SJSA1 (cell line): ENCODE data around the gene ALK. TPM values are rescaled to one million over a fixed set of nuclear protein-coding genes. Genes with fewer than 3 reads are reported as not detected.

Source experiments
- DNase-seq, 2 experiments: peaks; one replicate each; pipeline ENCODE4 v3.0.0-alpha.2; 2015 to 2020; ENCODE audit warnings: low spot score in 2 of 2, low read depth in 1 of 2
- H3K27ac ChIP-seq: fragments of 250-450 bp; sonication (Bioruptor Pico); 2 replicates; pipeline ENCODE4 v1.5.1; 2020; ENCODE audit warnings: mild to moderate bottlenecking, moderate library complexity
- H3K27me3 ChIP-seq: fragments of 250-450 bp; sonication (Bioruptor Pico); replicated peaks from 2 replicates; pipeline ENCODE4 v1.5.1; 2020; ENCODE audit warnings: mild to moderate bottlenecking, moderate library complexity
- H3K36me3 ChIP-seq: fragments of 250-450 bp; sonication (Bioruptor Pico); 2 replicates; pipeline ENCODE4 v1.5.1; 2020; ENCODE audit warnings: mild to moderate bottlenecking
- H3K4me1 ChIP-seq: fragments of 250-450 bp; sonication (Bioruptor Pico); replicated peaks from 2 replicates; pipeline ENCODE4 v1.6.1; 2021; ENCODE audit warnings: mild to moderate bottlenecking
- H3K4me3 ChIP-seq: fragments of 250-450 bp; sonication (Bioruptor Pico); 2 replicates; pipeline ENCODE4 v1.5.1; 2020; ENCODE audit warnings: mild to moderate bottlenecking
- H3K9me3 ChIP-seq: fragments of 250-450 bp; sonication (Bioruptor Pico); replicated peaks from 2 replicates; pipeline ENCODE4 v1.5.1; 2020; ENCODE audit warnings: mild to moderate bottlenecking
- total RNA-seq: library from RNA; depleted of rRNA; stranded (reverse); fragments of >200 nt; shearing (Covaris generic); gene quantifications from 2 replicates; pipeline ENCODE4 v1.2.3, GENCODE V29; 2014

The ALK gene
- total RNA-seq, 1 experiment from 2014 or later, result not detected

GRCh38 chr2:29448096-29448688, 473.2 kb downstream of the ALK start:
- Histone ChIP-seq H3K9me3 (no peaks in the 10 kb centered on the region), H3K4me3 (no peak overlapping the region), H3K27ac (no peak overlapping the region), H3K4me1 (peaks cover 5% of the 10 kb centered on the region; the same call in 1 of the 2 replicates), H3K36me3 (no peaks in the 10 kb centered on the region), H3K27me3 (no peaks in the 10 kb centered on the region)
- no peak for DNase-seq

GRCh38 chr2:29447513-29447912, 473.9 kb downstream of the ALK start:
- DNase-seq, result no peak
- Histone ChIP-seq H3K4me3 (no peak overlapping the region), H3K36me3 (no peaks in the 10 kb centered on the region), H3K27ac (no peak overlapping the region), H3K9me3 (no peaks in the 10 kb centered on the region), H3K27me3 (no peaks in the 10 kb centered on the region), H3K4me1 (peaks cover 5% of the 10 kb centered on the region; the same call in 1 of the 2 replicates)

- Histone ChIP-seq H3K4me3 (no peak overlapping the region), H3K36me3 (no peaks in the 10 kb centered on the region)
- DNase-seq, result no peak
Measured at GRCh38 chr2:29446847-29447246, 474.5 kb downstream of the ALK start.

GRCh38 chr2:29444150-29444549, 477.2 kb downstream of the ALK start:
- Histone ChIP-seq H3K36me3 (no peaks in the 10 kb centered on the region), H3K4me1 (peaks cover 5% of the 10 kb centered on the region; the same call in 1 of the 2 replicates), H3K9me3 (no peaks in the 10 kb centered on the region), H3K4me3 (no peak overlapping the region), H3K27me3 (no peaks in the 10 kb centered on the region), H3K27ac (no peak overlapping the region)
- DNase-seq, result no peak

More at GRCh38 chr2:29446847-29447246, 474.5 kb downstream of the ALK start:
- Histone ChIP-seq H3K9me3 (no peaks in the 10 kb centered on the region), H3K27ac (no peak overlapping the region), H3K4me1 (peaks cover 5% of the 10 kb centered on the region; the same call in 1 of the 2 replicates), H3K27me3 (no peaks in the 10 kb centered on the region)

- H3K36me3 ChIP-seq, result no peaks in the 10 kb centered on the region
- DNase-seq, result no peak
- no peaks in the 10 kb centered on the region for H3K27me3 ChIP-seq
- no peaks in the 10 kb centered on the region for H3K9me3 ChIP-seq
- H3K4me3 ChIP-seq, result no peak overlapping the region
- H3K27ac ChIP-seq, result no peak overlapping the region
- H3K4me1 ChIP-seq, result peaks cover 5% of the 10 kb centered on the region; the same call in 1 of the 2 replicates
Measured at GRCh38 chr2:29443627-29444026, 477.8 kb downstream of the ALK start.

GRCh38 chr2:29443151-29443550, 478.2 kb downstream of the ALK start:
- DNase-seq, result no peak
- Histone ChIP-seq H3K4me3 (no peak overlapping the region), H3K9me3 (no peaks in the 10 kb centered on the region), H3K36me3 (no peaks in the 10 kb centered on the region), H3K4me1 (peaks cover 5% of the 10 kb centered on the region; the same call in 1 of the 2 replicates), H3K27ac (no peak overlapping the region), H3K27me3 (no peaks in the 10 kb centered on the region)

GRCh38 chr2:29440921-29441623, 480.3 kb downstream of the ALK start:
- peaks cover 5% of the 10 kb centered on the region; the same call in 1 of the 2 replicates for H3K4me1 ChIP-seq
- no peak for DNase-seq
- H3K4me3 ChIP-seq, result no peak overlapping the region
- H3K27me3 ChIP-seq, result no peaks in the 10 kb centered on the region
- H3K9me3 ChIP-seq, result no peaks in the 10 kb centered on the region
- H3K27ac ChIP-seq, result no peak overlapping the region
- no peaks in the 10 kb centered on the region for H3K36me3 ChIP-seq

- Histone ChIP-seq H3K27me3 (no peaks in the 10 kb centered on the region), H3K4me3 (no peak overlapping the region), H3K27ac (no peak overlapping the region), H3K36me3 (no peaks in the 10 kb centered on the region), H3K4me1 (no peaks in the 10 kb centered on the region), H3K9me3 (no peaks in the 10 kb centered on the region)
- DNase-seq, result no peak
Measured at GRCh38 chr2:29433920-29434319, 487.5 kb downstream of the ALK start.

GRCh38 chr2:29433128-29433527, 488.3 kb downstream of the ALK start:
- H3K36me3 ChIP-seq, result no peaks in the 10 kb centered on the region
- DNase-seq, result no peak
- H3K27me3 ChIP-seq, result no peaks in the 10 kb centered on the region
- no peak overlapping the region for H3K27ac ChIP-seq
- H3K4me1 ChIP-seq, result no peaks in the 10 kb centered on the region
- H3K9me3 ChIP-seq, result no peaks in the 10 kb centered on the region
- H3K4me3 ChIP-seq, result no peak overlapping the region

GRCh38 chr2:29431485-29431884, 489.9 kb downstream of the ALK start:
- no peaks in the 10 kb centered on the region for H3K4me1 ChIP-seq
- H3K9me3 ChIP-seq, result no peaks in the 10 kb centered on the region
- H3K27me3 ChIP-seq, result no peaks in the 10 kb centered on the region
- H3K4me3 ChIP-seq, result no peak overlapping the region
- H3K27ac ChIP-seq, result no peak overlapping the region
- H3K36me3 ChIP-seq, result no peaks in the 10 kb centered on the region
- DNase-seq, result no peak

- Histone ChIP-seq H3K4me1 (no peaks in the 10 kb centered on the region), H3K36me3 (no peaks in the 10 kb centered on the region), H3K9me3 (no peaks in the 10 kb centered on the region), H3K4me3 (no peak overlapping the region), H3K27ac (no peak overlapping the region), H3K27me3 (no peaks in the 10 kb centered on the region)
- DNase-seq, result no peak
Measured at GRCh38 chr2:29430382-29431112, 490.8 kb downstream of the ALK start.

- DNase-seq, result no peak
- H3K9me3 ChIP-seq, result no peaks in the 10 kb centered on the region
- no peaks in the 10 kb centered on the region for H3K36me3 ChIP-seq
- H3K27ac ChIP-seq, result no peak overlapping the region
- no peak overlapping the region for H3K4me3 ChIP-seq
- H3K4me1 ChIP-seq, result no peaks in the 10 kb centered on the region
- no peaks in the 10 kb centered on the region for H3K27me3 ChIP-seq
Measured at GRCh38 chr2:29426354-29426753, 495.0 kb downstream of the ALK start.

GRCh38 chr2:29425866-29426265, 495.5 kb downstream of the ALK start:
- DNase-seq, result no peak
- Histone ChIP-seq H3K4me1 (no peaks in the 10 kb centered on the region), H3K27me3 (no peaks in the 10 kb centered on the region), H3K9me3 (no peaks in the 10 kb centered on the region), H3K36me3 (no peaks in the 10 kb centered on the region), H3K27ac (no peak overlapping the region), H3K4me3 (no peak overlapping the region)

- H3K4me3 ChIP-seq, result no peak overlapping the region
- no peak for DNase-seq
- no peak overlapping the region for H3K27ac ChIP-seq
- no peaks in the 10 kb centered on the region for H3K27me3 ChIP-seq
- H3K4me1 ChIP-seq, result no peaks in the 10 kb centered on the region
- no peaks in the 10 kb centered on the region for H3K9me3 ChIP-seq
- H3K36me3 ChIP-seq, result no peaks in the 10 kb centered on the region
Measured at GRCh38 chr2:29423061-29423666, 498.2 kb downstream of the ALK start.
